GM12878 (cell line): ENCODE measurements around the gene ZNF668. TPM values are rescaled to one million over a fixed set of nuclear protein-coding genes. Genes with fewer than 3 reads are reported as not detected.

Source experiments
- EGR1 ChIP-seq, 2 experiments: IDR thresholded peaks; 1 replicate in 1 of 2; 2 replicates in 1 of 2; pipeline ENCODE4 v1.6.1; 2011 to 2012; ENCODE audit warnings: low read depth in 2 of 2, low read length in 2 of 2, borderline replicate concordance in 1 of 2, mild to moderate bottlenecking in 1 of 2, moderate library complexity in 1 of 2
- GABPA ChIP-seq: IDR thresholded peaks from 2 replicates; pipeline ENCODE4 v1.6.1; 2014; ENCODE audit warnings: antibody characterized with exemption, low read depth, mild to moderate bottlenecking, inconsistent platforms
- MTA2 ChIP-seq: fragments of 450-650 bp; IDR thresholded peaks from 2 replicates; pipeline ENCODE4 v1.6.1; 2016; ENCODE audit warnings: low read depth, mild to moderate bottlenecking, moderate library complexity
- MTA3 ChIP-seq: IDR thresholded peaks from 2 replicates; pipeline ENCODE4 v1.6.1; 2012; ENCODE audit warnings: low read length, inconsistent platforms, borderline replicate concordance
- NFIC ChIP-seq: IDR thresholded peaks from 2 replicates; pipeline ENCODE4 v1.6.1; 2012; ENCODE audit warnings: low read depth, mild to moderate bottlenecking, inconsistent platforms, low read length, moderate library complexity
- NFYB ChIP-seq: IDR thresholded peaks from 2 replicates; pipeline ENCODE4 v1.6.1; 2011; ENCODE audit warnings: low read depth, mild to moderate bottlenecking, low read length, improper control_type of control experiment, moderate library complexity; ENCODE audit not compliant: insufficient read depth
- NR2C1 ChIP-seq: fragments of 450-650 bp; IDR thresholded peaks from 2 replicates; pipeline ENCODE4 v1.6.1; 2017; ENCODE audit warnings: antibody characterized with exemption, mild to moderate bottlenecking, moderate library complexity
- NRF1 ChIP-seq: conservative IDR thresholded peaks from 2 replicates; pipeline ENCODE4 v1.6.1; 2011; ENCODE audit warnings: mild to moderate bottlenecking, low read depth, low read length, improper control_type of control experiment
- POU2F2 ChIP-seq: IDR thresholded peaks from 3 replicates; pipeline ENCODE4 v1.6.1; 2011; ENCODE audit warnings: low read depth, mild to moderate bottlenecking, low read length, borderline replicate concordance
- RAD21 ChIP-seq: IDR thresholded peaks from 2 replicates; pipeline ENCODE4 v1.6.1; 2011; ENCODE audit warnings: mild to moderate bottlenecking, low read depth, low read length, moderate library complexity; ENCODE audit not compliant: insufficient read depth
- SMAD5 ChIP-seq: IDR thresholded peaks from 2 replicates; pipeline ENCODE4 v1.6.1; 2016; ENCODE audit warnings: antibody characterized with exemption, low read depth
- TAF1 ChIP-seq: IDR thresholded peaks from 2 replicates; pipeline ENCODE4 v1.6.1; 2011; ENCODE audit warnings: mild to moderate bottlenecking, low read depth, low read length, borderline replicate concordance
- TBL1XR1 ChIP-seq: IDR thresholded peaks from 2 replicates; pipeline ENCODE4 v1.6.1; 2012; ENCODE audit warnings: low read depth, low read length, improper control_type of control experiment
- ZBTB4 ChIP-seq: fragments of 450-650 bp; formaldehyde crosslinking; IDR thresholded peaks from 2 replicates; pipeline ENCODE4 v1.4.0; 2022; ENCODE audit warnings: mild to moderate bottlenecking, moderate library complexity
- ZNF592 ChIP-seq: fragments of 450-650 bp; IDR thresholded peaks from 2 replicates; pipeline ENCODE4 v1.6.1; 2017; ENCODE audit warnings: mild to moderate bottlenecking, moderate library complexity
- polyA plus RNA-seq, 11 experiments: library from polyadenylated mRNA; depleted of rRNA in 4 of 11; unstranded in 6 of 11; stranded (reverse) in 5 of 11; fragments of >200 nt; fragmentation: Nextera tagmentation in 4 of 11; fragmentation: Illumina TruSeq in 1 of 11; extraction: Ambion mirVana in 4 of 11; extraction: Trizol in 1 of 11; gene quantifications; 1 replicate in 1 of 11; 2 replicates in 10 of 11; pipeline versions ENCODE4 v1.2.1 to v1.2.3, GENCODE V29; 2011 to 2016; ENCODE audit warnings: inconsistent platforms in 2 of 11, missing spikeins in 2 of 11, low read depth in 1 of 11
- total RNA-seq, 4 experiments: library from RNA; depleted of rRNA in 3 of 4; stranded (reverse); fragments of >200 nt in 3 of 4; fragmentation: Illumina TruSeq in 1 of 4; extraction: Trizol in 1 of 4; gene quantifications; 2 replicates each; pipeline versions ENCODE4 v1.2.1 to v1.2.3, GENCODE V29; 2013 to 2021
- TF ChIP-seq, protein P1 (sequence below): IDR thresholded peaks from 2 replicates; pipeline ENCODE4 v1.6.1; 2012; ENCODE audit warnings: low read depth, low read length, improper control_type of control experiment
- TF ChIP-seq, protein P2 (sequence below): IDR thresholded peaks from 2 replicates; pipeline ENCODE4 v1.6.1; 2011; ENCODE audit warnings: low read depth, low read length, improper control_type of control experiment, borderline replicate concordance

The ZNF668 gene
- total and polyA plus RNA-seq, 10 of the 15 experiments (the other 5 are each of a cell fraction or from before 2014, with no cell fraction given), result 0.05 to 20.7 (median 10.0) TPM; not detected in 1

GRCh38 chr16:31073142-31073969, 684 bp downstream of the ZNF668 start (continued):
- TF ChIP-seq ZNF592 (peak; percentile 65), EGR1 (IDR thresholded peaks at IDR 0.05; ENCODE audit: borderline replicate concordance in 1 of 2, low read depth in 2 of 2, low read length in 2 of 2) (peak in 1 of 2 experiments; percentile 81; a peak in 2 of 3 replicates), ZBTB4 (CRISPR knock-in tag) (no peak), POU2F2 (peak; percentile 59; the same call in 1 of the 3 replicates), NR2C1 (peak; percentile 54), TBL1XR1 (no peak), NFYB (no peak), GABPA (no peak; the same call in 1 of the 2 replicates), MTA2 (no peak), TAF1 (peak; percentile 59), NFIC (no peak), SMAD5 (peak; percentile 72), MTA3 (no peak), NRF1 (no peak), RAD21 (0 out of 2 replicates have a peak, but pooled peaks have one; percentile 7)
- TF ChIP-seq, protein P1, sequence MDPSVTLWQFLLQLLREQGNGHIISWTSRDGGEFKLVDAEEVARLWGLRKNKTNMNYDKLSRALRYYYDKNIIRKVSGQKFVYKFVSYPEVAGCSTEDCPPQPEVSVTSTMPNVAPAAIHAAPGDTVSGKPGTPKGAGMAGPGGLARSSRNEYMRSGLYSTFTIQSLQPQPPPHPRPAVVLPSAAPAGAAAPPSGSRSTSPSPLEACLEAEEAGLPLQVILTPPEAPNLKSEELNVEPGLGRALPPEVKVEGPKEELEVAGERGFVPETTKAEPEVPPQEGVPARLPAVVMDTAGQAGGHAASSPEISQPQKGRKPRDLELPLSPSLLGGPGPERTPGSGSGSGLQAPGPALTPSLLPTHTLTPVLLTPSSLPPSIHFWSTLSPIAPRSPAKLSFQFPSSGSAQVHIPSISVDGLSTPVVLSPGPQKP, result 0 out of 2 replicates have a peak, but pooled peaks have one; percentile 9
- TF ChIP-seq, protein P2, sequence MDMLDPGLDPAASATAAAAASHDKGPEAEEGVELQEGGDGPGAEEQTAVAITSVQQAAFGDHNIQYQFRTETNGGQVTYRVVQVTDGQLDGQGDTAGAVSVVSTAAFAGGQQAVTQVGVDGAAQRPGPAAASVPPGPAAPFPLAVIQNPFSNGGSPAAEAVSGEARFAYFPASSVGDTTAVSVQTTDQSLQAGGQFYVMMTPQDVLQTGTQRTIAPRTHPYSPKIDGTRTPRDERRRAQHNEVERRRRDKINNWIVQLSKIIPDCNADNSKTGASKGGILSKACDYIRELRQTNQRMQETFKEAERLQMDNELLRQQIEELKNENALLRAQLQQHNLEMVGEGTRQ, result no peak
